Pancreas (tissue), 10 donors: ENCODE results near the gene CLIP2. TPM values are rescaled to one million over a fixed set of nuclear protein-coding genes. Genes with fewer than 3 reads are reported as not detected.
"Not testable (repeated sequence)": the region's sequence is repeated elsewhere in the genome, so short reads cannot be mapped to it uniquely, and the experiment has no call there.

Source experiments
- ATAC-seq, 4 donors: fragments of 200-7000 bp; cut with Tn5 transposase; one replicate each; pipeline versions ENCODE4 v1.8.0 to v1.9.1; 2020; ENCODE audit warnings: mild to moderate bottlenecking in 4 of 4, moderate library complexity in 4 of 4
- DNase-seq, 6 donors: peaks; one replicate each; pipeline ENCODE4 v3.0.0-alpha.2; 2020
- FAIRE-seq: peaks from 2 replicates; lab custom pipeline; 2012; peaks lifted over from hg19 to GRCh38; lab: Jason Lieb, UNC
- H3K27ac ChIP-seq, 4 donors: fragments of 200-600 bp; sonication (generic); 1 replicate in 3 of 4; 2 replicates in 1 of 4; pipeline versions ENCODE4 v1.5.0 to v1.8.0; 2020
- H3K27me3 ChIP-seq, 4 donors: fragments of 200-600 bp; one replicate each; pipeline ENCODE4 v1.8.0; 2021
- H3K36me3 ChIP-seq, 3 donors: fragments of 200-600 bp; sonication (generic) in 1 of 3; one replicate each; pipeline versions ENCODE4 v1.5.0 to v1.8.0; 2020 to 2021
- H3K4me1 ChIP-seq, 3 donors: fragments of 200-600 bp; one replicate each; pipeline ENCODE4 v1.8.0; 2021
- H3K4me3 ChIP-seq, 4 donors: fragments of 200-600 bp; sonication (generic) in 2 of 4; one replicate each; pipeline versions ENCODE4 v1.5.0 to v1.8.0; 2020 to 2021
- H3K9me3 ChIP-seq, 4 donors: fragments of 200-600 bp; one replicate each; pipeline ENCODE4 v1.8.0; 2021
- CTCF ChIP-seq, 4 donors: fragments of 200-600 bp; sonication (generic) in 3 of 4; IDR thresholded peaks; one replicate each; pipeline versions ENCODE4 v1.5.0 to v1.8.0; 2021; ENCODE audit warnings: antibody characterized with exemption in 4 of 4
- WGBS, 2 donors: extraction: QIAGEN DNeasy Blood & Tissue Kit; methylation state at CpG; one replicate each; pipeline ENCODE4 v1.1.7; 2013; 5-methylcytosine and 5-hydroxymethylcytosine counted together
- intact Hi-C, 3 donors: fragments of 100-400 bp; cut with DNase I; formaldehyde crosslinking; loops; one replicate each; pipeline versions ENCODE4 v1.11.1 to v1.14.2; 2022
- polyA plus RNA-seq, 2 donors: library from polyadenylated mRNA; stranded (reverse); fragments of 200-250 nt; gene quantifications; one replicate each; pipeline ENCODE4 v1.2.3, GENCODE V29; 2013
- total RNA-seq, 6 donors: library from RNA; stranded (reverse); fragmentation: NEBNext Ultra II Directional in 4 of 6; extraction: Animal tissue kit (Norgen Biotek cat#: 25700) in 4 of 6; gene quantifications; one replicate each; pipeline versions ENCODE4 v1.2.1 to v1.2.4, GENCODE V29; 2021 to 2023
- donor health status: healthy with polysubstance abuse.
- donor health status: DM: no; HTN: no; CAD: no; lungs with moderate emphysema.
- donor health status: DM: no; HTN: no; CAD: no.
- donor health status: control.
- donor health status: control.
- donor health status: Bipolar disorder and iron deficiency.
- donor health status: DM: yes; HTN: yes; CAD: no.
- donor health status: DM: no; HTN: no; CAD: no.
- donor health status: DM: no; HTN: no; CAD: no.
- donor health status: DM: yes; HTN: yes; CAD: no.

The CLIP2 gene
- 10 to 100 TPM; 14.7 to 29.8 (median 20.8) TPM for total RNA-seq
- 10 to 100 TPM in 1 of 2 donors, 1 to 10 TPM in 1; 8.5 to 30.6 TPM for polyA plus RNA-seq

GRCh38 chr7:74289018-74289658 is at the start of gene CLIP2:
TSS of gene CLIP2 (plus strand) at chr7:74289407. CDS start at chr7:74317547, 28,140 bp downstream.
- no peak for TF ChIP-seq CTCF (IDR thresholded peaks at IDR 0.05)
- no peaks in the 10 kb centered on the region for H3K27me3 ChIP-seq
- H3K36me3 ChIP-seq: no peaks in the 10 kb centered on the region
- ATAC-seq (peak; percentile 69 to 84 (median 80)), FAIRE-seq (no peak), DNase-seq (peak; percentile 80 to 92 (median 85))
- peaks cover 15 to 37% (median 15%) of the 10 kb centered on the region in 3 donors for H3K4me1 ChIP-seq
- H3K9me3 ChIP-seq: no peaks in the 10 kb centered on the region
- peak within 1 kb of the TSS; percentile 31 to 82 (median 70) for H3K27ac ChIP-seq
- WGBS, 2 donors: 0 to 1% methylated on average over 39 to 63 of the region's 67 CpGs
- H3K4me3 ChIP-seq: peak within 1 kb of the TSS; percentile 55 to 82 (median 80)
- intact Hi-C loops: no loop called here

GRCh38 chr7:74240482-74240881 is 48.7 kb upstream of the CLIP2 start:
- Histone ChIP-seq H3K36me3 (peaks cover 0 to 32% (median 3%) of the 10 kb centered on the region in 3 donors), H3K27me3 (no peaks in the 10 kb centered on the region), H3K27ac (no peak overlapping the region), H3K4me3 (no peak overlapping the region), H3K9me3 (no peaks in the 10 kb centered on the region), H3K4me1 (no peaks in the 10 kb centered on the region)
- peak in 2 of 6 donors; percentile 38 to 48 for DNase-seq
- no peak for FAIRE-seq
- intact Hi-C loops: no loop called here
- no peak for TF ChIP-seq CTCF (IDR thresholded peaks at IDR 0.05)
- 65 to 75% methylated on average over 4 of the region's 4 CpGs for WGBS, 2 donors
- peak; percentile 45 to 67 (median 58) for ATAC-seq

- intact Hi-C loops: no loop called here
- ATAC-seq: no peak
- no peaks in the 10 kb centered on the region for H3K27me3 ChIP-seq
- DNase-seq: no peak
- TF ChIP-seq CTCF (IDR thresholded peaks at IDR 0.05): no peak
- peaks cover 0 to 32% (median 6%) of the 10 kb centered on the region in 3 donors for H3K36me3 ChIP-seq
- 89 to 96% methylated on average over 6 of the region's 6 CpGs for WGBS, 2 donors
- H3K4me1 ChIP-seq: peaks cover 0 to 3% (median 0%) of the 10 kb centered on the region in 3 donors
- no peak overlapping the region for H3K4me3 ChIP-seq
- no peak for FAIRE-seq
- H3K9me3 ChIP-seq: no peaks in the 10 kb centered on the region
- no peak overlapping the region for H3K27ac ChIP-seq
Observed at GRCh38 chr7:74242122-74242443, 47.1 kb upstream of the CLIP2 start.

- WGBS, 2 donors: 23 to 26% methylated on average over 4 of the region's 4 CpGs
- H3K4me1 ChIP-seq: peaks cover 0 to 3% (median 0%) of the 10 kb centered on the region in 3 donors
- no peak overlapping the region for H3K27ac ChIP-seq
- peaks cover 0 to 11% (median 11%) of the 10 kb centered on the region in 3 donors for H3K36me3 ChIP-seq
- no peaks in the 10 kb centered on the region for H3K9me3 ChIP-seq
- intact Hi-C loops: no loop called here
- no peak for TF ChIP-seq CTCF (IDR thresholded peaks at IDR 0.05)
- ATAC-seq (no peak), FAIRE-seq (no peak), DNase-seq (no peak)
- no peak overlapping the region for H3K4me3 ChIP-seq
- no peaks in the 10 kb centered on the region for H3K27me3 ChIP-seq
Observed at GRCh38 chr7:74246497-74246896, 42.7 kb upstream of the CLIP2 start.

- H3K36me3 ChIP-seq: peaks cover 0 to 11% (median 11%) of the 10 kb centered on the region in 3 donors
- no peak overlapping the region for H3K4me3 ChIP-seq
- intact Hi-C loops: no loop called here
- no peak for FAIRE-seq
- no peak for ATAC-seq
- no peak overlapping the region for H3K27ac ChIP-seq
- TF ChIP-seq CTCF (IDR thresholded peaks at IDR 0.05): no peak
- DNase-seq: no peak
- 95 to 99% methylated on average over 6 of the region's 6 CpGs for WGBS, 2 donors
- H3K27me3 ChIP-seq: no peaks in the 10 kb centered on the region
- peaks cover 0 to 7% (median 6%) of the 10 kb centered on the region in 3 donors for H3K4me1 ChIP-seq
- H3K9me3 ChIP-seq: no peaks in the 10 kb centered on the region
Observed at GRCh38 chr7:74248156-74248555, 41.1 kb upstream of the CLIP2 start.

- intact Hi-C loops, DNase-seq, H3K27me3 ChIP-seq, FAIRE-seq, H3K4me3 ChIP-seq, ATAC-seq, H3K27ac ChIP-seq, H3K9me3 ChIP-seq: not testable (repeated sequence)
- Histone ChIP-seq H3K4me1 (peaks cover 0 to 13% (median 10%) of the 10 kb centered on the region in 3 donors), H3K36me3 (peaks cover 0 to 11% (median 11%) of the 10 kb centered on the region in 3 donors)
- WGBS, 2 donors: 90% methylated on average over 10 of the region's 10 CpGs
Observed at GRCh38 chr7:74249058-74249457, 40.1 kb upstream of the CLIP2 start.
